K562 (cell line): Measurements from ENCODE around the gene CLCF1. TPM values are rescaled to one million over a fixed set of nuclear protein-coding genes. Genes with fewer than 3 reads are reported as not detected.
A peak's percentile ranks its signal among the peaks of the same experiment; 100 is the strongest.

Source experiments
- ADNP ChIP-seq: fragments of 200-800 bp; sonication (Bioruptor generic); IDR thresholded peaks from 2 replicates; pipeline ENCODE4 v1.6.1; 2016; ENCODE audit warnings: missing genetic modification characterization, missing compliant biosample characterization
- BCOR ChIP-seq: fragments of 450-650 bp; IDR thresholded peaks from 2 replicates; pipeline ENCODE4 v1.6.1; 2016
- DIDO1 ChIP-seq: fragments of 450-650 bp; IDR thresholded peaks from 2 replicates; pipeline ENCODE4 v1.6.1; 2016; ENCODE audit warnings: low read depth, missing biosample characterization, missing genetic modification characterization
- DMBX1 ChIP-seq: fragments of 250-450 bp; sonication (Bioruptor Pico); IDR thresholded peaks from 2 replicates; pipeline ENCODE4 v1.8.0; 2022; ENCODE audit warnings: inconsistent platforms, mild to moderate bottlenecking, moderate library complexity, borderline replicate concordance
- HEY1 ChIP-seq: fragments of 250-450 bp; sonication (Bioruptor Pico); IDR thresholded peaks from 2 replicates; pipeline ENCODE4 v1.5.0; 2020; ENCODE audit warnings: mild to moderate bottlenecking, moderate library complexity, borderline replicate concordance
- LARP7 ChIP-seq: fragments of 450-650 bp; IDR thresholded peaks from 2 replicates; pipeline ENCODE4 v1.6.1; 2016
- MCM2 ChIP-seq: fragments of 450-650 bp; IDR thresholded peaks from 2 replicates; pipeline ENCODE4 v1.6.1; 2017; ENCODE audit warnings: low read depth, mild to moderate bottlenecking
- MCM7 ChIP-seq, 2 experiments: fragments of 450-650 bp; IDR thresholded peaks; 2 replicates each; pipeline ENCODE4 v1.6.1; 2016 to 2018
- NONO ChIP-seq, 2 experiments: fragments of 200-400 bp in 1 of 2; fragments of 450-650 bp in 1 of 2; formaldehyde crosslinking in 1 of 2; IDR thresholded peaks; 2 replicates each; pipeline ENCODE4 v1.6.1; 2017; ENCODE audit warnings: low read depth in 2 of 2, mild to moderate bottlenecking in 2 of 2, moderate library complexity in 2 of 2, low read length in 1 of 2
- RBM34 ChIP-seq: fragments of 200-400 bp; formaldehyde crosslinking; IDR thresholded peaks from 2 replicates; pipeline ENCODE4 v1.6.1; 2018; ENCODE audit warnings: low read length, borderline replicate concordance; ENCODE audit not compliant: insufficient read depth
- SAFB ChIP-seq: fragments of 200-400 bp; formaldehyde crosslinking; IDR thresholded peaks from 2 replicates; pipeline ENCODE4 v1.6.1; 2017; ENCODE audit warnings: low read depth, low read length, borderline replicate concordance
- SP2 ChIP-seq: IDR thresholded peaks from 2 replicates; pipeline ENCODE4 v1.6.1; 2011; ENCODE audit warnings: mild to moderate bottlenecking, low read depth, low read length, moderate library complexity; ENCODE audit not compliant: poor library complexity, severe bottlenecking; ENCODE audit errors: extremely low read depth
- SRF ChIP-seq, 2 experiments: fragments of 250-450, 450-650 bp in 1 of 2; sonication (Bioruptor Pico) in 1 of 2; sonication (generic) in 1 of 2; formaldehyde crosslinking; IDR thresholded peaks; 2 replicates each; pipeline versions ENCODE4 v1.5.0 to v1.5.1; 2020 to 2022; ENCODE audit warnings: mild to moderate bottlenecking in 1 of 2, missing genetic modification reagents in 1 of 2
- ZNF311 ChIP-seq: fragments of 250-450 bp; sonication (Bioruptor Pico); IDR thresholded peaks from 2 replicates; pipeline ENCODE4 v1.4.0; 2020; ENCODE audit warnings: mild to moderate bottlenecking, moderate library complexity
- ZNF696 ChIP-seq: fragments of 250-450 bp; sonication (Bioruptor Pico); conservative IDR thresholded peaks from 2 replicates; pipeline ENCODE4 v1.4.0; 2020; ENCODE audit warnings: mild to moderate bottlenecking, moderate library complexity
- ZNF75A ChIP-seq: fragments of 450-650 bp; formaldehyde crosslinking; IDR thresholded peaks from 2 replicates; pipeline ENCODE4 v1.4.0; 2020; ENCODE audit warnings: mild to moderate bottlenecking
- ZNF780A ChIP-seq: fragments of 250-450 bp; sonication (Bioruptor Pico); IDR thresholded peaks from 2 replicates; pipeline ENCODE4 v1.5.0; 2021; ENCODE audit warnings: mild to moderate bottlenecking
- polyA plus RNA-seq, 8 experiments: library from polyadenylated mRNA; depleted of rRNA in 4 of 8; stranded (reverse) in 5 of 8; unstranded in 3 of 8; fragments of >200 nt; fragmentation: Nextera tagmentation in 2 of 8; fragmentation: Illumina TruSeq in 1 of 8; extraction: Ambion mirVana in 2 of 8; extraction: Trizol in 1 of 8; gene quantifications; 2 replicates each; pipeline versions ENCODE4 v1.2.1 to v1.2.3, GENCODE V29; 2011 to 2014; ENCODE audit warnings: inconsistent platforms in 1 of 8, missing spikeins in 1 of 8
- total RNA-seq, 7 experiments: library from RNA; depleted of rRNA in 6 of 7; stranded (reverse); fragments of >200 nt in 6 of 7; fragmentation: Illumina TruSeq in 2 of 7; extraction: Trizol in 2 of 7; gene quantifications; 2 replicates each; pipeline versions ENCODE4 v1.2.1 to v1.2.3, GENCODE V29; 2011 to 2021; ENCODE audit warnings: low replicate concordance in 1 of 7
- TF ChIP-seq, protein P1 (sequence below): IDR thresholded peaks from 2 replicates; pipeline ENCODE4 v1.6.1; 2011; ENCODE audit warnings: borderline replicate concordance, low read depth, mild to moderate bottlenecking, moderate library complexity, low read length; ENCODE audit not compliant: insufficient read depth, poor library complexity, severe bottlenecking
- TF ChIP-seq, protein P2 (sequence below): fragments of 250-450 bp; sonication (Bioruptor Pico); IDR thresholded peaks from 2 replicates; pipeline ENCODE4 v1.4.0; 2020
- TF ChIP-seq, protein P3 (sequence below): sonication (generic); formaldehyde crosslinking; IDR thresholded peaks from 2 replicates; pipeline ENCODE4 v1.8.1; 2023; ENCODE audit warnings: missing genetic modification reagents, mild to moderate bottlenecking, borderline replicate concordance

The CLCF1 gene
- total and polyA plus RNA-seq, 9 of the 15 experiments (the other 6 are each of a cell fraction or from before 2014, with no cell fraction given) = 0.49 to 5.8 (median 3.0) TPM

DNA sequence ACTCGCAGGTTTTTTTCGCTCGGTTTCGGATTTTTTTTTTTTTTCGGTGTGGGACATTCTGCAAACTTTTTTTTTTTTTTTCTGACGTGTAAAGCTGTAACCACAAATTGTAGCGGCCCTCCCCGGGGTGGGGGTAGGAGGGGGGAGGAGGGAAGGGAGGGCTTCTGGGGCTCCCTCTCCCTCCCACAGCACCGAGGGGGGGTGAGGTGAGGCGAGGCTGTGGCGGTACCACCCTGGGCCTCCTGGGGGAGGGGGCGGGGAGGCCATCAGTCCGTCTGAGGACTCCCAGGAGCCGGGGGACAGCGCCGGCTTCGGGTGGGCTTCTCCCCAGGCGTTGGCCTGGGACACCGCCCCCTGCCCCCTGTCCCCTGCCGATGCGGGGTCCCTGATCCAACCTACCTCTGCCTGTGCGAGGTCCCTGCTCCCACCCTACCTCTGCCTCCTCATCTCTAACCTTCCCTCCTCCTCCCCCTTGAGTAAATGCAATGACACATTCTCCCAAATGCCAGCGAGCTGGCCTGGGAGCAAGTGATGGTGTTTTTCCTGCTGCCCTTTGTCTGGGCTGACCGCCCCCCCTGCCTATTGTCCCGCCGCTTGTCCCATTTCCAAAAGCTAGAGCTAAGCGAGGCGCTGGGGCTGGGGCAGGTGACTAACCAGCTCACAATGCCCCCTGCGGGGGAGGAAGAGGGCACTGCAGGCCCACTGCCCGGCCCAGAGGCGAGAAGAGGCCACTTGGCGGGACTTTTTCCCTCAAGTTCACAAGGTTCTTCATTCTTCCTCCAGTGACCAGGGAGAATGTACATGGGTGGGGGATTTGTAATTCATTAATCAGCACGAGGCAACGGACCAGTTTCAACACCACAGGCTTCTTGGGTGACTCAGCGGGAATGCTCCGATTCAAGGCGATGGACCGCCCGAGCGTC lies 511 bp upstream of the CLCF1 start (continued):
- 0 out of 4 replicates have a peak, but pooled peaks of 1 of the 2 experiments have one; percentile 24 for TF ChIP-seq NONO (IDR thresholded peaks at IDR 0.05; ENCODE audit: low read depth in 2 of 2, low read length in 1 of 2)
- no peak for TF ChIP-seq SP2
- TF ChIP-seq ZNF780A (CRISPR knock-in tag) = no peak
- TF ChIP-seq BCOR = no peak
- TF ChIP-seq SRF (CRISPR knock-in tag; IDR thresholded peaks at IDR 0.05) = no peak
- TF ChIP-seq HEY1 = no peak
- TF ChIP-seq LARP7 = no peak
- no peak for TF ChIP-seq MCM2
- no peak for TF ChIP-seq DIDO1 (tag)
- TF ChIP-seq, protein P1, sequence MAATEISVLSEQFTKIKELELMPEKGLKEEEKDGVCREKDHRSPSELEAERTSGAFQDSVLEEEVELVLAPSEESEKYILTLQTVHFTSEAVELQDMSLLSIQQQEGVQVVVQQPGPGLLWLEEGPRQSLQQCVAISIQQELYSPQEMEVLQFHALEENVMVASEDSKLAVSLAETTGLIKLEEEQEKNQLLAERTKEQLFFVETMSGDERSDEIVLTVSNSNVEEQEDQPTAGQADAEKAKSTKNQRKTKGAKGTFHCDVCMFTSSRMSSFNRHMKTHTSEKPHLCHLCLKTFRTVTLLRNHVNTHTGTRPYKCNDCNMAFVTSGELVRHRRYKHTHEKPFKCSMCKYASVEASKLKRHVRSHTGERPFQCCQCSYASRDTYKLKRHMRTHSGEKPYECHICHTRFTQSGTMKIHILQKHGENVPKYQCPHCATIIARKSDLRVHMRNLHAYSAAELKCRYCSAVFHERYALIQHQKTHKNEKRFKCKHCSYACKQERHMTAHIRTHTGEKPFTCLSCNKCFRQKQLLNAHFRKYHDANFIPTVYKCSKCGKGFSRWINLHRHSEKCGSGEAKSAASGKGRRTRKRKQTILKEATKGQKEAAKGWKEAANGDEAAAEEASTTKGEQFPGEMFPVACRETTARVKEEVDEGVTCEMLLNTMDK = no peak
- TF ChIP-seq ZNF311 = no peak
- TF ChIP-seq, protein P2, sequence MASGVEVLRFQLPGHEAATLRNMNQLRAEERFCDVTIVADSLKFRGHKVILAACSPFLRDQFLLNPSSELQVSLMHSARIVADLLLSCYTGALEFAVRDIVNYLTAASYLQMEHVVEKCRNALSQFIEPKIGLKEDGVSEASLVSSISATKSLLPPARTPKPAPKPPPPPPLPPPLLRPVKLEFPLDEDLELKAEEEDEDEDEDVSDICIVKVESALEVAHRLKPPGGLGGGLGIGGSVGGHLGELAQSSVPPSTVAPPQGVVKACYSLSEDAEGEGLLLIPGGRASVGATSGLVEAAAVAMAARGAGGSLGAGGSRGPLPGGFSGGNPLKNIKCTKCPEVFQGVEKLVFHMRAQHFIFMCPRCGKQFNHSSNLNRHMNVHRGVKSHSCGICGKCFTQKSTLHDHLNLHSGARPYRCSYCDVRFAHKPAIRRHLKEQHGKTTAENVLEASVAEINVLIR (CRISPR knock-in tag) = no peak
- no peak for TF ChIP-seq ZNF696 (CRISPR knock-in tag)
- TF ChIP-seq ZNF75A (CRISPR knock-in tag) = no peak
- no peak for TF ChIP-seq SAFB
- TF ChIP-seq ADNP (tag) = no peak
- no peak for TF ChIP-seq RBM34
- TF ChIP-seq MCM7 (IDR thresholded peaks at IDR 0.05) = no peak; a peak in 1 of 4 replicates
- no peak for TF ChIP-seq DMBX1 (CRISPR knock-in tag)
- TF ChIP-seq, protein P3, sequence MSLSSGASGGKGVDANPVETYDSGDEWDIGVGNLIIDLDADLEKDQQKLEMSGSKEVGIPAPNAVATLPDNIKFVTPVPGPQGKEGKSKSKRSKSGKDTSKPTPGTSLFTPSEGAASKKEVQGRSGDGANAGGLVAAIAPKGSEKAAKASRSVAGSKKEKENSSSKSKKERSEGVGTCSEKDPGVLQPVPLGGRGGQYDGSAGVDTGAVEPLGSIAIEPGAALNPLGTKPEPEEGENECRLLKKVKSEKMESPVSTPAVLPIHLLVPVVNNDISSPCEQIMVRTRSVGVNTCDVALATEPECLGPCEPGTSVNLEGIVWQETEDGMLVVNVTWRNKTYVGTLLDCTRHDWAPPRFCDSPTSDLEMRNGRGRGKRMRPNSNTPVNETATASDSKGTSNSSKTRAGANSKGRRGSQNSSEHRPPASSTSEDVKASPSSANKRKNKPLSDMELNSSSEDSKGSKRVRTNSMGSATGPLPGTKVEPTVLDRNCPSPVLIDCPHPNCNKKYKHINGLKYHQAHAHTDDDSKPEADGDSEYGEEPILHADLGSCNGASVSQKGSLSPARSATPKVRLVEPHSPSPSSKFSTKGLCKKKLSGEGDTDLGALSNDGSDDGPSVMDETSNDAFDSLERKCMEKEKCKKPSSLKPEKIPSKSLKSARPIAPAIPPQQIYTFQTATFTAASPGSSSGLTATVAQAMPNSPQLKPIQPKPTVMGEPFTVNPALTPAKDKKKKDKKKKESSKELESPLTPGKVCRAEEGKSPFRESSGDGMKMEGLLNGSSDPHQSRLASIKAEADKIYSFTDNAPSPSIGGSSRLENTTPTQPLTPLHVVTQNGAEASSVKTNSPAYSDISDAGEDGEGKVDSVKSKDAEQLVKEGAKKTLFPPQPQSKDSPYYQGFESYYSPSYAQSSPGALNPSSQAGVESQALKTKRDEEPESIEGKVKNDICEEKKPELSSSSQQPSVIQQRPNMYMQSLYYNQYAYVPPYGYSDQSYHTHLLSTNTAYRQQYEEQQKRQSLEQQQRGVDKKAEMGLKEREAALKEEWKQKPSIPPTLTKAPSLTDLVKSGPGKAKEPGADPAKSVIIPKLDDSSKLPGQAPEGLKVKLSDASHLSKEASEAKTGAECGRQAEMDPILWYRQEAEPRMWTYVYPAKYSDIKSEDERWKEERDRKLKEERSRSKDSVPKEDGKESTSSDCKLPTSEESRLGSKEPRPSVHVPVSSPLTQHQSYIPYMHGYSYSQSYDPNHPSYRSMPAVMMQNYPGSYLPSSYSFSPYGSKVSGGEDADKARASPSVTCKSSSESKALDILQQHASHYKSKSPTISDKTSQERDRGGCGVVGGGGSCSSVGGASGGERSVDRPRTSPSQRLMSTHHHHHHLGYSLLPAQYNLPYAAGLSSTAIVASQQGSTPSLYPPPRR (CRISPR knock-in tag) = no peak
